HTERT RPE-1 (cell line): ENCODE results near the gene GTPBP3.

Experiments used
- in situ Hi-C: fragments of 300-500 bp; cut with MboI; formaldehyde crosslinking; loops from 4 replicates; pipeline ENCODE4 v1.14.3; 2020; ENCODE audit warnings: low sequenced_read_pairs

Gene GTPBP3

DNA sequence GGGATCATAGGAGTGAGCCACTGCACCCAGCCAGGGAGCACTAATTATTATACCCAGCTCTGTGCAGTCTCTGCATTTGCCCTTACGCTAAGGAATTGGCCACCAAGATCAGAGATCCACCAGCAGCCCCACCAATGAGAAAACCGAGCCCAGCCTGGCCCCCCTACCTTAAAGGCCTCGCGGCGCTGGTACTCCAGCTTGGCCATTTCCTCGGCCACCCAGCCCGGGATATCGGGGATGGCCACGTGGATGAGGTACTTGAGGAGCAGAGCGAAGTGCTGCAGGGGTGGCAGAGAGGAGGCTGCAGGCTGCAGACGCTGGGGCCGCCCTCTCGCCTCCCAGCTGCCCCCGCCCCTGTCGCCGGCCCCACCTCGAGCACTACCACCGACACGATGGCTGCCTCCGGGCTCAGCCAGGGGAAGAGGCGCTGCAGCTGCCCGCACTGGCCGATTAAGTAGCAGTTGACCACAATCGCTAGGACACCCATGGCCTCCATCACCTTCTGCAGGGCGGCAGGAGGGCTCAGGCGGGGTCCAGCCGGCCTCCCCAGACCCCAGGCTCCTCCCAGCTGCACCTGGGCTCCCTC is 10.2 kb upstream of the GTPBP3 start:
- in situ Hi-C loops = no loop called here

DNA sequence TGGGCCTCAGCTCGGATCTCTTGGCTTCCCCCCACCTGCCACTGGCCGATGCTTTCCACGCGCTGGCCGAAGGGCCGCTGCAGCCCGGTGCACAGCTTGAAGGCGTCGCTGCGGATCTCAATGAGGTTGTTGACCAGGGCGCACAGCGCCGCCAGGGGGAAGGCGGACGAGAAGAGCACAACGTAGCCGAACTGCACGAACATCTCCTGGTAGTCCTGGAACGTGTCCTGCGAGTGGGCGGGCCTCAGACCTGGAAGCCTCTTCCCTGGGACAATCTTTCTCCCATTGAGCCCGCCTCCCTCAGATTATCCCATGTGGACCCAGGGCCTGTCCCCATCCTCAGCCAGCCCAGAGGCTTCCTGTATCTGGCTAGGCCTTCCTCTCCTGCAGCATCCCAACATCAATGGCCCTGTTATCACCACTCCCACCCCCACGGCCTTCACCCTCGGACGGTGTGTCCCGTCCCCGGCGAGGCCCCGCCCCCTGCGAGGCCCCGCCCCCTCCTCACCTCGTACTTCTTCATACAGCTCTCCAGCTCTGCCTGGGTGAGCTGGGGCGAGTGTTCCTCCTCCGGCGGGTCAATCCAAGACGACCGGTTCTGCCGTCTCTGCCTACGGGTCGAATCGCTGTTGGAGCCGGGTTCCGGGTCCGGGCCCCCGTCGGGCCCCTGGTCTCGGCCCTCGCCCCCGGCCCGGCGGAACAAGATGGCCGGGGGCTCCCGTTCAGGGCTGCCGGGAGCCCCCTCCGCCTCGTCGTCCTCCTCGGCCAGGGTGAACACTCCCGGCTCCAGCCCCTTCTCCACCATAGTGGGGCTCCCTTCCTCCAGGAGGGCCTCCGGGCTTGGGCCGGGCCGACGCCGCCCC is 9.5 kb upstream of the GTPBP3 start:
- in situ Hi-C loops = no loop called here

DNA sequence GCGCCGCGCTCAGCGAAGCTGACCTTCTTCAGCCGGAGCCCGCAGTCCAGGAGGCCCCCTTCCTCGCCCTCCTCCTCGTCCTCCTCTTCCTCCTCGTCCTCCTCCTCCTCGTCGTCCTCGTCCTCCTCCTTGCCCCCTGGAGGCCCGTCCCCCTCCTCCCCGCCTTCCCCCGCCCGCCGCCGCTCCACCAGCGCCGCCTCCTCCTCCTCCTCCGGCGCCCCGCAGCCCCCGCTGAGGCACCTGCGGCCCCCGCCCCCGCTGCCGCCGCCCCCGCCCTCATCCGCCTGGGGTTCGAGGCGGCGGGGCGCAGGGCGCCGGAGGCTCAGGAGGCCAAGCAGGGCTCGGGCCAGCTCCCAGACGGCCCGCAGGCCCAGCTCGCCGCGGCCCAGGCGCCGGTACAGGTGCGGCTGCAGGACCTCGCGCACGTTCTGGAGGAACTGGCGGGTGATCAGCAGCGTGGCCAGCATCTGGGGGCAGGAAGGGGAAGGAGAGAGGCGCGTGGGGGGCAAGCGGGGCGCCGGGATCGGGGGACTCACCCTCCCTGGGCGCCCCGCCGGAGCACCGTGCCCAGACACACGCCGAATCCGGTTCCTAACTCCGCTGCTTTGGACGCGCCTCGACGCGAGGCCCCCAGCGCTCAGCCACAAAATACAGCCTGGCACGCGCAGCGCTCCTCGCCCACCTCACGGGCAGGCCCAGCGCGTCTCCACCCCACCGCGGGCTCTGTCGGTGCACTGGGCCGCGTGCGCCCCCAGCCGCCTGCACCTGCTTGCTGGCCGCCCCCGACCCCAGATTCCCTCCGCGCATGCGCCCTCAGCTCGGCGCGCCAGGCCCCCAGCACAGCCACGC is 8.6 kb upstream of the GTPBP3 start:
- in situ Hi-C loops = no loop called here

DNA sequence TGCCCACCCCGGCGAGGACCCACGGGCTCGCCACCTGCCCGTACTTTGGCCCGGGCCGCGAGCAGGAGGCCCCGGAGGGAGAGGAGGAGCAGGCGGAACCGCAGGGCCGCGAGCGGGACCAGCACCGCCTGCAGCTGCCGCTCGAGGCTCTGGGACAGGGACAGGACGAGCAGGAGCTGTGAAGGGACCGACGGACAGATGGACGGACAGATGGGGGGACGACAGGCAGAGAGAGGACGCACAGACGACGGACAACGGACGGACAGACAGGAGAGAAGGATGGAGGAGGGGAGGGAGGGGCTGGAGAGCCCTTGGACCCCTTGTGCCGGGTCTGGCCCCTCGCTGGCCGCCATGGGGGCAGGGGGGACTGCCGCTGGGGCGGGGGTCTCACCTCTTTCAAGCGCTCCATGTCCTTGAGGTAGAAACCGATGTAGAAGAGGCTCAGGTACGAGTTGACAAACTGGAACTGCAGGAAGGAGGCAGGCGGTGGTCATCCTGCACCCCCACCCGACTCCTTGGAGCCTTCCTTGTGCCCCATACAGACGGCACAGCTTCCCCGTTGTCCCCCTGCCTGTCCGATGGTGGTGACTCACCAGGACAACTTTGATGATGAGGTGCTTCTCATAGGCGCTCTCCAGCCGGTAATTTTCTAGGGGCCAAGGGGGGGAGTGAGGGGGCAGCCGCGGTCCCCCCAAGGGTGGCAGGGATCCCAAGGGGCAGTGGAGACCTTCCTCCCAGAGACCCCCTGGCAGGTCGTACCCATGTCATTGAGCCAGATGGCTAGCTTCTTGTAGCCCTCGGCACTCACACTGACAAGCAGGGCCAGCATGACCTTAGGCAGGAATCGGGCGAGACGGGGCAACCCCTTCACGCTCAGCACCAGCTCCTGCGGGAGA is 7.7 kb upstream of the GTPBP3 start:
- in situ Hi-C loops = no loop called here

DNA sequence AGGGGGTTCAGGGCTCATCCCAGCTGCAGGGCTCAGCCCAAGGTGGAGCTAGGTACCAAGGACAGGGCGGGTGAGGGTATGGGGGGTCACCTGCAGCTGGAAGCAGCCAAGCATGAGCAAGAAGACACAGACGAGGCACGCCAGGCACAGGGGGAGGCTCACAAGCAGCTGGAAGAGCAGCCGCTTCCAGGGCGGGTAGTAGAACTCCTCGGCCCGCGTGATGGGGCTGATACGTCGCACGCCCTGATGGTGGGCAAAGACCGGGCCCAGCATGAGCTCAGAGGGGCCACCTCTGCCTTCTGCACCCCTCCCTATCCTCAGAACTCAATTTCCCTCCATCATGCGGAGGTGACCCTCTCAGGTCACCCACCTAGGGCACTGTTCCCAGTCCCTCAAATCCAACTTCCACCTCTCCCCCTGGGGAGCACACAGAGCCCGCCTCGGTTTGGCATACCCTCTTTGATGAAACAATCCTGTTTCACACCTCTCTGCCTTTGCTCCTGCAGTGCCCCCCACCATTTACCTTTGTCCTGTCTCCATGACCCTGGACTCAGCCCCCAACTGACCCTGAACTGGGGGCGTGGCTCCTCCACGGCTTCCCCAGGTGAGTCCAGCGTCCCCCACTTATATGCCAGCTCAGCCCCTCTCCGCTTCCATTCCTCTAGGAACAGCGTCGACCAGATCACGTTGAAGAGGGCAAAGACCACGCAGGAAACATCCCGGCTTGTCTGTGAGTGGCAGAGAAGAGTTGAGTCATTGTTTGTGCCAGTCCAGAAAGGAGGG is 6.9 kb upstream of the GTPBP3 start:
- in situ Hi-C loops = no loop called here

DNA sequence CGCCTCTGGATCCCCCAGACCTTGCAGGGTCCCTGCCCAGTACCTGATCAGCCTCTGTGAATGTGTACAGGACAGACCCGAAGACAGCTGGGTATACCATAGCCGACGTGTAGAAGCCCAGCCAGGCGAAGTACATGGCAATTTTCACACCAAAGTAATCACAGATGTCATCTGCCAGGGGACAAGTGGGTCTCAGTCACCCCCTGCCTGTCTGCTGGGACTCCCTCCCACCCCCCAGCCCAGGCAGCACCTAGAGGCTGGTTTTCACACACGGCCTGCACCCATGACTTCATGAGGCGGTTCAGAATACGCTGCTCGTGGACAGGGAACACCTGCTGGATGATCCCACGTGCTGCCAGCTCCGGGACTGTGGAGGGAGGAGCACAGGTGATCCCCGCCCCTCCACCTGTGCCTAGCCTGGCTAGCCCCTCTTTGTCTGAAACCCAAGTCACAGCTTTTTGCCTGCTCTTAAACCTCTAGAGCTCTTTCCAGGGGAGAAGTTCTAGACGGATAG is 6.3 kb upstream of the GTPBP3 start:
- in situ Hi-C loops = no loop called here

DNA sequence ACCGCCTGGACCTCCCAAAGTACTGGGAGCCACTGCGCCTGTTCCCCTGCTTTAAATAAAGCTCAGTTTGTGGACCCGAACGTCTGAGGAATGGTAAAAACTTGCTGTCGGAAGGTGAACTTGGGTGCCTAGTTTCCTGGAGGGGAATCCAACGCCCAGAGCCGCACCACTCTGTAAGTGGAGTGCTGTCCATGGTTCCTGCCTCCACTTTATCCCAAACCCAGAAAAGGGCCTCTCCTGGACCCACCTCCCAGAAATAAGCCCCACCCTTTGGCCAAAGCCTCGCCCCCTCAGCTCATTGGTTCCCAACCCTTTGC is 5.0 kb upstream of the GTPBP3 start:
- in situ Hi-C loops = no loop called here

DNA sequence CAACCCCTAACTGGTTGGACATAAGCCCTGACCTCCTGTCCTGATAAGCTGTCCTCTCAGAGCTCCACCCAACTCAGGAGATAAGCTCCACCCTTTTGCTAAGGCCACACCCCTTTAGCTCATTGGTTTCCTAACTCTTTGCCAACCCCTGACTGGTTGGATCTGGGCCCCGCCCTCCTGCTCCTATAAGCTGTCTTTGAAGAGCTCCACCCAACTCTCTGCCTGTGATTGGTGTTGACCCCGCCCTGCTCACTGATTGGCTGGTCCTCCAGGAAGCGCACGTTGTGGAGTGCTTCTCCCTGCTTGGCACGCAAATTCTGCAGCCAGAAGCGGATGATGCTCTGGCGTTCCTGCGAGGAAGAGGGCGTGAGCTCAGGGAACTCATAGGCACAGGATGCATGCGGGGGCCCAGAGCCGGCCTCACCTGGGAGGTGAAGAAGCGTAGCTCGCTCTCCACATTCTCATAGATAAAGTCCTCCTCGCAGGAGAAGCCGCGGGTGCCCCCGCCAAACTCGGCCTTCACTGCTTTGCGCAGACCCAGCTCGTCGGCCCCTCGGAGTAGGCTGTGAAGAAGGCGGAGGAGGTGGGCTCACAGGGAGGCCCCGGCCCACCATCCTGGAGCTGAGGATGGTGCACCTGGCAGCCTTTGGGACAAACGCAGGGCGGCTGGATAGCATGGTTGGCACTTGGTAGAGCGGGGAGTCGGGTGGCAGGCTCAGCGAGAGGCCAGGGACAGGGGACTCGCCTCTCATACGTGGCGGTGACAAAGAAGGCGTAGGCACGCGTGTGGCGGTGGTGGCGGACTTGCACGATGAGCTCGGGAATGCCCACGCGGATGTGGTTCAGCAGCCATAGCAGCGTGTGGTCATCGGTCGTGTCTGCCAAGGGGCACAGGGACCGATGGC is 4.4 kb upstream of the GTPBP3 start:
- in situ Hi-C loops = no loop called here

DNA sequence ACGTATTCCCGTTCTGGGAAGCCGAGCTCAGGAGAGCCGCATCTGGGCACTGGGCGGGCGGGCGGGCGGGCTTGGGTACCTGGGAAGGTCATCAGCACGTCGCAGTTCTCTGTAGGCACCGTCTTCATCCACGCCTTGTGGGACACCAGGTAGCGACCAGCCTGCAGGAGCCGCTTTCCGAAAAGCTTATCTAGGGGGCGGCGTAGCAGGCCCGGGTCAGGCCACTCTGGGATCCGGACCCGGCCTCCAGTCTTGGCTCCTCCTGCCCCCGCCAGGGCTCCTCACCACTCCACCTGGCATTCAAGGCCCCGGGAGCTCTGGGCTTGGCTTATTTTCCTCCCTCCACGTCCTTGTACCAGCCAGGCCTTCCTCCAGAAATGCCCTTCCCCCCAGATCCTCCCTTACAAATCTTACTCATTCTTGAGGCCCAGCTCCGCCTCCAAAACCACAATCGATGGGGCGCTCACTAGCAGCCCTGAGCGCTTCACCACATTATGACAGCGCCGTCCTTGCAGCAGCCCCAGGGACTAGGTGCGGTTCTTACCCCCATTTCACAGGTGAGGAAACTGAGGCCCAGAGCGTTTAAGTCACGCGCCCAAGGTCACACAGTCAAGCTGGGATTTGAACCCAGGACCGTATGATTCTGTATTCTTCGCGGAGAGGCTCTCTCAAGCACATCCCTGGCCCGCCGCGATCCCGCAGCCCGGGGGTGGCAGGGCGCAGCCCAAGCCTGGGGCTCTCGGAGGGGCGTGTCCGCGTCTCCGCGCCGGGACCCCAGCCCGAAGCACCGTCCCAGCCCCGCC is 3.5 kb upstream of the GTPBP3 start:
- in situ Hi-C loops = no loop called here

DNA sequence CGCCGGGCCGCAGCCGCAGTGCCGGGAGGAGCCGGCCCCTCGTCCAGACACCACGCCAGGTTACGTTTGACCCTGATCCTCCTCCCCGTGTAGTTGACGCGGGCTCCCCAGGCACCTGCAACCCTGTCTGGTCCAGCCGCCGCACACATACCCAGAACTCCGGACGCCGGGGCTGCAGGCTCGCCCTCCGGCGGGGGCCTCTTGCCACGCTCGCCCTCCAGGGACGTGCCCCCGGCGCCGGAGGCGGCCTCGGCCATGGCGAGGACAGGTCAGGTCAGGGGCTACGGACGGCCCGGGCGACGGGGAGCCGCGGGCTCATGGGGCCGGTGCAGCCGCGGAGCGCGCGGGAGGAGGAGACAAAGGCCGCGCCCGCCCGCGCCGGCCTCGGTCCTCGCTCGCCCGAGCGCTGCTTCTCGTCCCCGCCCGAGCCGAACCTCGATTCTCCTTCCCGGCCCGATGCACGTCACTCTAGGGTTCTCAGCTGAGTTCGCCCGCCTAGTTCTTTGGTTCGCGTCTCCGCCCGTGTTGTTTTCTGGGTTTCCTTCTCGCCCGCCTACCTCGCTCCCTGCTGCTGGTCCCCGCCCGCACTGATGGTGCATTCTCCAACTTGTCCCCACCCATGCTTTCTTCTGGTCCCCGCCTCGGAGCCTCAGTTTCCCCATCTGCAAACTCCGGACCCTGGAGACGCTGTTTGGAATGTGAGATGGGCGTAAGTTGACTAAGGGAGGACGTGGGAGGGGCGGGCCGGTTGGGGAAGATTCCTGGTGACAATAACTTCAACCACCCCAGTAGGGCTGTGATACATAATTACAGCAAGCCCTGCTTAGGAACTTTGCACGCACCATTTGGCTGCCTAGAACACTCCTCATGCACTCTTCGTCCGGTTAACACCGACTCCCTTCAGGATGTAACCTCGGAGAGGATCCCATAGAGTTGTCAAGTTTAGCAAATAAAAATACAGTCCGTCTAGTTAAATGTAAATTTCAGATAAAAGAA is 2.6 kb upstream of the GTPBP3 start, which contains the start of gene ANO8:
TSS of gene ANO8 (minus strand) at position 442 of the 996 bp plus-strand sequence. CDS start at position 257, 185 bp downstream.
- in situ Hi-C loops = no loop called here

DNA sequence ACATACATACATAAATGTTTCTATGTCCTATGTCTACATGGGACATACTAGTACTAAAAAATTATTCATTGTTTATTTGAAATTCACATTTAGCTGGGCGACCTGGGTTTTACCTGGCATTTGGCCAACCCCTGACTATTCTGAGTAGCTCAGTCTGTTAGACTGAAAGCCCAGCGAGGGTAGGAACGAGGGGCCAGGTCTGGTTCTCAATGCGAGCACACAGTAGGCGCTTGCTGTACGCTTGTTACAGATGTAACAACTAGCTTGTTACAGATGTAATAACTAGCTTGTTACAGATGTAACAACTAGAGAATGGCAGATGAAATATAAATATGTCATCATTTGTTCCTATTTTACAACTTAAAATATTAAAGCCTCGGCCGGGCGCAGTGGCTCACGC is 1.8 kb upstream of the GTPBP3 start:
- in situ Hi-C loops = no loop called here

DNA sequence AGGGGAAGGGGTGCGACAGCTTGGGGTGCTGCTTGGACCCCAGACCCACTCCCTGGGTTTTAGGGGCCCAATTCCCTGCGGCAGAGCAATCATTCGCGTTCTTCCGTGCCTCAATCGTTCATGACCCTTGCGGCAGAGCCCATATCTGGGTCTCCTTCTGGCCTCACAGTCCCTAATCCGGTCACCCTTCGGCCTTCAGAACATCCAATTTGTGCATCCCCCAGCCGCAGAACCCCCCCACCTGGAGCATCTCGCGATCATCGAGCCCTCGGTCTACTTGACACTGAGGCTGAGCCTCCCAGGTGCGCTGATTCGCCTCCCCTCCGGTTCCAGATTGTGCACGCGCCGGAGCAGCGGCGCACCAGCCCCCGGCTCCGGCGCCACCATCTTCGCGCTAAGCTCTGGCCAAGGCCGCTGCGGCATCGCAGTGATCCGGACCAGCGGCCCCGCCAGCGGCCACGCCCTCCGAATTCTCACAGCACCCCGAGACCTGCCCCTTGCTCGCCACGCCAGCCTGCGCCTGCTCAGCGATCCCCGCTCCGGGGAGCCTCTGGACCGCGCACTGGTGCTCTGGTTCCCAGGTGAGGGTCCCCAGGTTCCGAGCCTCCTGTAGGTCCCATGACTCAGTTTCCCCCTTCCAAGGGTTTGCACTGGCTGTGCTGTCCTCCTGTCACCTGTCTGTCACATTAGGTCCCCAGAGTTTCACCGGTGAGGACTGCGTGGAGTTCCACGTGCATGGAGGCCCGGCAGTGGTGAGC is 501 bp downstream of the GTPBP3 start:
- in situ Hi-C loops = no loop called here

DNA sequence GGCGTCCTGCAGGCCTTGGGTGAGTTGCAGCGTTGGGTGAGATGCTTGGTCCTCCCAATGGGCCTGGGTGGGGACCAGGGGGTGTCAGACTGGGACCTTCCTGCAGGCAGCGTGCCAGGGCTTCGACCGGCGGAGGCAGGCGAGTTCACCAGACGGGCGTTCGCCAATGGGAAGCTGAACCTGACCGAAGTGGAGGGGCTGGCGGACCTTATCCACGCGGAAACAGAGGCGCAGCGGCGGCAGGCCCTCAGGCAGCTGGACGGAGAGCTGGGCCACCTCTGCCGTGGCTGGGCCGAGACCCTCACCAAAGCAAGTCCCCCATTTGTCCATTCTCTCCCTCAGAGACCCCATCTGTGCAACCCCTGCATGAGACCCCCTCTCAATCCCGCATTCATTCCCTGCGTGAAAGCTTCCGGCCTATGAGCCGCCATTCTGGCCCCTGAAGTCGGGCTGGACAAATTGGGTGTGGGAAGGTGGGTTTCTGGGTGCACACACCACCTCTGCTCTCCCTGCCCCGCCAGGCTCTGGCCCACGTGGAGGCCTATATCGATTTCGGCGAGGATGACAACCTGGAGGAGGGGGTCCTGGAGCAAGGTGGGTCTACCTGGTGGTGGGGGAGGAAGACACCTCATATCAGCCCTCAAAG is 1.2 kb downstream of the GTPBP3 start:
- in situ Hi-C loops = no loop called here

DNA sequence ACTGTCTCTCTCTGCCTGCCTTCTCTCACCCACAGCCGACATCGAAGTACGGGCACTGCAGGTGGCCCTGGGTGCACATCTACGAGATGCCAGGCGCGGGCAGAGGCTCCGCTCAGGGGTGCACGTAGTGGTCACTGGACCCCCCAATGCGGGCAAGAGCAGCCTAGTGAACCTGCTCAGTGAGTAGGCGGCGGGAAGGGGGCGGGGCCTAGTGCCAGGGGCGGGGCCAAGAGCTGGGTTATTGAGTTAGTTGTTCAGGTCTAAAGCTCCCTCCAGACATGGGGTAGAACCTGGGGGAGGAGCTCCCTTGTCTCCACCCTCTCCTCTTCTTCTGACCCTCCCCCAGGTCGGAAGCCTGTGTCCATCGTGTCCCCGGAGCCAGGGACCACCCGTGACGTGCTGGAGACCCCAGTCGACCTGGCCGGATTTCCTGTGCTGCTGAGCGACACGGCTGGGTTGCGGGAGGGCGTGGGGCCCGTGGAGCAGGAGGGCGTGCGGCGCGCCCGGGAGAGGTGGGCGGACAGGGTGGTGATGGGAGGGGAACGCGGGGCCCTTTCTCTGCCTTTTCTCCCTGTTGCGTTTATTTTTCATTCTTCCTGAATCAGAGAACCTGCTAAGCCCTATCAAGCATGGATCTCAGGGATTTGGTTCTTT is 1.9 kb downstream of the GTPBP3 start:
- in situ Hi-C loops = no loop called here

DNA sequence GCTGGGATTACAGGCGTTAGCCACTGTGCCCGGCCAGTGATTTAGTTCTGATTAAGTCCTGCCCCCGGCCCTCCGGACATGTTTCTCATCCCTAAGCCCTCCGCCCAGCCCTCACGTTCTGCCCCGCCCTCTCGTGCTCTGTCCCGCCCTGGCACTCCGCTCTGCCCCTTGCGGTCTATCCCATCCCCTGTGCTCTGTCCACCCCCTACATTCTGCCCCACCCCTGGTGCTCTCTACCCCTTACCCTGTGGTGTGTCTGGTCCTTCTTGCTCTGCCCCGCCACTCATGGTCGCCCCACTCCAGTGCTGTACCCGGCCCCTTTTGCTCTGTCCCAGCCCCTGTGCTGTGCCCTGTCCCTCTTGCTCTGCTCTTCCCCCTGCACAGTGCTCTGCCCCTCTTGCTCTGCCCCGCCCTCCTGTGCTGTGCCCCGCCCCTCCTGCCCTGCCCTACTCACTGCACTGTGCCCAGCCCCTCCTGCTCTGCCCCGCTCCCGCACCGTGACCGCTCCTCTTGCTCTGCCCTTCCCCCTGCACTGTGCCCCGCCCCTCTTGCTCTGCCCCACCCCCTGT is 3.0 kb downstream of the GTPBP3 start:
- in situ Hi-C loops = no loop called here
